CD8-positive, alpha-beta memory T cell (primary cell): ENCODE data around the gene PSME4. TPM values are rescaled to one million over a fixed set of nuclear protein-coding genes. Genes with fewer than 3 reads are reported as not detected.

ENCODE experiments used
- CTCF ChIA-PET: fragments of 350-600 bp; sonication (Branson Sonifier 250); formaldehyde crosslinking; loops from one replicate; lab custom pipeline; 2021; ENCODE audit warnings: antibody characterized with exemption; lab: Charles Lee
- POLR2A ChIA-PET: fragments of 350-600 bp; sonication (Branson Sonifier 250); formaldehyde crosslinking; loops from one replicate; lab custom pipeline; 2021; ENCODE audit warnings: antibody characterized with exemption; lab: Charles Lee
- DNase-seq, 5 donors: peaks; one replicate each; pipeline versions ENCODE4 v3.0.0 to v3.0.0-alpha.2; 2020 to 2022; ENCODE audit warnings: mixed read lengths in 1 of 5
- H3K27ac ChIP-seq: one replicate; pipeline ENCODE4 v1.7.0; 2013; ENCODE audit warnings: low read depth, mild to moderate bottlenecking, low read length, moderate library complexity
- H3K27me3 ChIP-seq: 2 replicates; pipeline ENCODE4 v1.7.0; 2013; ENCODE audit warnings: low read length, mild to moderate bottlenecking; ENCODE audit not compliant: insufficient read depth, poor library complexity, severe bottlenecking
- H3K36me3 ChIP-seq: 2 replicates; pipeline ENCODE4 v1.7.0; 2013; ENCODE audit warnings: mild to moderate bottlenecking, low read length, moderate library complexity; ENCODE audit not compliant: insufficient read depth
- H3K4me1 ChIP-seq: 2 replicates; pipeline ENCODE4 v1.7.0; 2013; ENCODE audit warnings: mild to moderate bottlenecking, low read length, moderate library complexity; ENCODE audit not compliant: insufficient read depth
- H3K4me3 ChIP-seq: 2 replicates; pipeline ENCODE4 v1.7.0; 2013; ENCODE audit warnings: mild to moderate bottlenecking, low read length
- H3K9me3 ChIP-seq: 2 replicates; pipeline ENCODE4 v1.7.0; 2013; ENCODE audit warnings: mild to moderate bottlenecking, low read length
- H3K27ac Mint-ChIP-seq, 8 donors: one replicate each; pipeline ENCODE4 v1.8.0; 2020 to 2021; ENCODE audit warnings: mixed read lengths in 8 of 8, mild to moderate bottlenecking in 6 of 8, inconsistent platforms in 3 of 8, moderate library complexity in 3 of 8
- H3K27me3 Mint-ChIP-seq, 2 donors: one replicate each; pipeline ENCODE4 v1.8.0; 2020 to 2021; ENCODE audit warnings: mixed read lengths in 2 of 2, mild to moderate bottlenecking in 1 of 2, moderate library complexity in 1 of 2
- H3K36me3 Mint-ChIP-seq, 3 donors: one replicate each; pipeline ENCODE4 v1.8.0; 2020 to 2021; ENCODE audit warnings: mixed read lengths in 3 of 3, inconsistent platforms in 1 of 3, mild to moderate bottlenecking in 1 of 3
- H3K4me1 Mint-ChIP-seq, 3 donors: one replicate each; pipeline ENCODE4 v1.8.0; 2020 to 2021; ENCODE audit warnings: mixed read lengths in 3 of 3, inconsistent platforms in 1 of 3, mild to moderate bottlenecking in 1 of 3
- H3K4me3 Mint-ChIP-seq, 7 donors: one replicate each; pipeline ENCODE4 v1.8.0; 2020 to 2021; ENCODE audit warnings: mixed read lengths in 7 of 7, mild to moderate bottlenecking in 6 of 7, moderate library complexity in 4 of 7, inconsistent platforms in 2 of 7
- H3K9me3 Mint-ChIP-seq, 5 donors: one replicate each; pipeline ENCODE4 v1.8.0; 2020 to 2022; ENCODE audit warnings: mixed read lengths in 5 of 5, mild to moderate bottlenecking in 3 of 5, moderate library complexity in 2 of 5, inconsistent platforms in 1 of 5
- polyA plus RNA-seq: library from polyadenylated mRNA; unstranded; fragments of 300-500 nt; fragmentation: Illumina TruSeq; gene quantifications from one replicate; pipeline ENCODE4 v1.2.3, GENCODE V29; 2021
- total RNA-seq, 2 experiments: library from RNA; stranded (reverse); gene quantifications; one replicate each; pipeline ENCODE4 v1.2.3, GENCODE V29; 2021

The PSME4 gene
- total and polyA plus RNA-seq, 3 experiments from 2014 or later = 6.2 to 49.9 (median 48.0) TPM

- Mint-ChIP-seq H3K4me1 (peaks cover 0 to 2% (median 0%) of the 10 kb centered on the region in 3 donors), H3K9me3 (no peaks in the 10 kb centered on the region), H3K27me3 (no peaks in the 10 kb centered on the region), H3K27ac (peak overlapping the region in 2 of 8 donors; percentile 76 to 81), H3K4me3 (no peak overlapping the region), H3K36me3 (peaks cover 19 to 86% (median 32%) of the 10 kb centered on the region in 3 donors)
- Histone ChIP-seq H3K27me3 (no peaks in the 10 kb centered on the region), H3K4me1 (no peaks in the 10 kb centered on the region), H3K27ac (no peak overlapping the region), H3K9me3 (no peaks in the 10 kb centered on the region), H3K36me3 (peaks cover 52% of the 10 kb centered on the region), H3K4me3 (no peak overlapping the region)
- no peak for DNase-seq
- ChIA-PET POLR2A (interaction anchor here (0.9 kb wide), 1 partner anchor 9 kb away, joined by 5 read pairs; no protein-coding TSS in a partner anchor), CTCF (interaction anchor here (0.6 kb wide), 1 partner anchor 222 kb away, joined by 3 read pairs; no protein-coding TSS in a partner anchor)
These were observed 73.9 kb downstream of the PSME4 start for GRCh38 chr2:53896864-53897263.

DNA sequence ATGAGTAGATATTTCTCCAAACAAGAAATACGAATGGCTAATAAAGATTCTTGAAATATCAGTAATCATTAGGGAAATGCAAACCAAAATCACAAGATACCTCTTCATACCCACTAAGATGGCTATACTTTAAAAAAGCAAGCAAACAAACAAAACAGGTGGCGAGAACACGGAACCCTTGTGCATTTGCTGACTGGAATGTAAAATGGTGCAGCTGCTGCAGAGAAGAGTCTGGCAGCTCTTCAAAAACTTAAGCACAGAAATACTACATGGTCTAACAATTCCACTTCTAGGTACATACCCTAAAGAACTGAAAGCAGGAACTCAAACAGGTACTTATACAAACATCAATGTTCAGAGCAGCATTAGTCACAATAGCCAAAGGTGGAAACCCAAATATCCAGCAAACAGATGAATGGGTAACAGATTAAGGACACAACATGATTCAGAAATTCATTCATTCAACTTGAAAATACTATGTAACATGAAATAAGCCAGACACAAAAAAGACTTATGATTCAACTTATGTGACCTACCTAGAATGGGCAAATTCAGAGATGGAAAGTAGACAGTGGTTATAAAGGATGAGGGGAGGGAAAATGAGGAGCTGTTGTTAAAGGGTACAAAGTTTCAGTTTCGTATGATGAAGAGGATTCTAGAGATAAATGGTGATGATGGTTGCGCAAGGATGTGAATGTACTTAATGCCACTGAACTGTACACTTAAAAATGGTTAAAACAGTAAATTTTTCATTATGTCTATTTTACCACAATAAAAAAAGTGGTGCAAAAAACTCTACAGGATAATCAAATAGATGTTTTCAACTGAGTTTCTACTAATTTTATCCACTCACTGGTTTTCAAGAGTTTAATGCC, 84.2 kb downstream of the PSME4 start:
- no peak for DNase-seq
- H3K36me3 ChIP-seq = peaks cover 54% of the 10 kb centered on the region
- no peaks in the 10 kb centered on the region for H3K9me3 Mint-ChIP-seq
- H3K4me3 ChIP-seq = no peak overlapping the region
- H3K27ac ChIP-seq = no peak overlapping the region
- H3K27ac Mint-ChIP-seq = no peak overlapping the region
- peaks cover 2 to 89% (median 34%) of the 10 kb centered on the region in 3 donors for H3K36me3 Mint-ChIP-seq
- H3K27me3 ChIP-seq = no peaks in the 10 kb centered on the region
- no peaks in the 10 kb centered on the region for H3K9me3 ChIP-seq
- no peaks in the 10 kb centered on the region for H3K4me1 ChIP-seq
- no peak overlapping the region for H3K4me3 Mint-ChIP-seq
- ChIA-PET CTCF (no interaction called here), POLR2A (no interaction called here)
- H3K4me1 Mint-ChIP-seq = no peaks in the 10 kb centered on the region
- H3K27me3 Mint-ChIP-seq = no peaks in the 10 kb centered on the region

DNA sequence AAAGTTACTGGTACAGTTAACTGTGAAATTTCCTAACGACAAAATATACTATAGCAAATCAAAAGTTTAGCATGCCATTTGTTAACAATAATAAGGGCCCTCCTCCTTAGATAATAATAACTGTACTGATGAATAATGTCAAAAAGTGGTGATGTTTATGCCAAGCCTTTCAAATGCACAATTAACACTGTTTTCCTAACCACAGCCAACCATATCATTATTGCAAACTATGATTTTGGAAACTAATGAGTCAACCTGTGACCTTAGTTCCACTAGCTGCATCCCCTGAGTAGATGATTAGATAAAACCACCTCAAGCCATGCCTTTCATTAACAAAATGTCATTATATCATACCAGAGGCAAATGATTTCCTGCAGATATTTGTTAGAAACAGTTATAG, 85.9 kb downstream of the PSME4 start:
- CTCF ChIA-PET = no interaction called here
- Histone ChIP-seq H3K4me3 (no peak overlapping the region), H3K36me3 (peaks cover 46% of the 10 kb centered on the region), H3K27me3 (no peaks in the 10 kb centered on the region), H3K9me3 (no peaks in the 10 kb centered on the region), H3K27ac (no peak overlapping the region), H3K4me1 (no peaks in the 10 kb centered on the region)
- POLR2A ChIA-PET = no interaction called here
- H3K27me3 Mint-ChIP-seq = no peaks in the 10 kb centered on the region
- no peaks in the 10 kb centered on the region for H3K4me1 Mint-ChIP-seq
- H3K27ac Mint-ChIP-seq = no peak overlapping the region
- H3K36me3 Mint-ChIP-seq = peaks cover 0 to 85% (median 27%) of the 10 kb centered on the region in 3 donors
- no peaks in the 10 kb centered on the region for H3K9me3 Mint-ChIP-seq
- no peak for DNase-seq
- H3K4me3 Mint-ChIP-seq = no peak overlapping the region

DNA sequence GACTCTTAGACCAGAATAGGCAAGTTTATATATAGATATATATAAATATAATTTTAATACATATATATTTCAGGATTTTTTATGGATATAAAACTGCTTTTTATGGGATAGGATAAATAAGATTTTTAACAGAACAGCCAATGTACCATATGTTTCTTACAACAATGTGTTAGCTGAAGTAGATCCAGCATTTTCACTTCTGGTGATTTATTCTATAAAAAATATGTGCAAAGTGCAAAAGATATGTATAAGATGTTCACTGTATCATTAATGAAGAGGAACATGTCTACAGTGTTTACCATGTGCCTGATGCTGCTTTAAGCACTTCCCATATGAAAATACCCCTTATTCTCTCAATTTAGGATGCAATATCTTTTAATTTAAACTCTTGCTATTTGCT, 88.8 kb downstream of the PSME4 start:
- no peaks in the 10 kb centered on the region for H3K4me1 Mint-ChIP-seq
- H3K4me3 Mint-ChIP-seq = no peak overlapping the region
- no peaks in the 10 kb centered on the region for H3K4me1 ChIP-seq
- ChIA-PET POLR2A (no interaction called here), CTCF (no interaction called here)
- H3K36me3 ChIP-seq = peaks cover 35% of the 10 kb centered on the region
- no peaks in the 10 kb centered on the region for H3K9me3 Mint-ChIP-seq
- DNase-seq = no peak
- H3K9me3 ChIP-seq = no peaks in the 10 kb centered on the region
- H3K27me3 ChIP-seq = no peaks in the 10 kb centered on the region
- H3K27me3 Mint-ChIP-seq = no peaks in the 10 kb centered on the region
- H3K4me3 ChIP-seq = no peak overlapping the region
- peaks cover 11 to 84% (median 28%) of the 10 kb centered on the region in 3 donors for H3K36me3 Mint-ChIP-seq
- peak overlapping the region in 1 of 8 donors; percentile 15 for H3K27ac Mint-ChIP-seq
- H3K27ac ChIP-seq = no peak overlapping the region

- Mint-ChIP-seq H3K4me1 (no peaks in the 10 kb centered on the region), H3K36me3 (peaks cover 11 to 78% (median 23%) of the 10 kb centered on the region in 3 donors)
- CTCF ChIA-PET = interaction anchor here (0.6 kb wide), 1 partner anchor 1493 kb away, joined by 3 read pairs; no protein-coding TSS in a partner anchor
These were observed 89.4 kb downstream of the PSME4 start for GRCh38 chr2:53881360-53881759.

GRCh38 chr2:53880756-53881155, 90.0 kb downstream of the PSME4 start:
- Mint-ChIP-seq H3K27ac (peak overlapping the region in 1 of 8 donors; percentile 18), H3K9me3 (no peaks in the 10 kb centered on the region), H3K4me1 (no peaks in the 10 kb centered on the region), H3K27me3 (no peaks in the 10 kb centered on the region), H3K4me3 (no peak overlapping the region), H3K36me3 (peaks cover 11 to 77% (median 22%) of the 10 kb centered on the region in 3 donors)
- Histone ChIP-seq H3K4me3 (no peak overlapping the region), H3K27me3 (no peaks in the 10 kb centered on the region), H3K9me3 (no peaks in the 10 kb centered on the region), H3K36me3 (peaks cover 26% of the 10 kb centered on the region), H3K4me1 (no peaks in the 10 kb centered on the region), H3K27ac (no peak overlapping the region)
- POLR2A ChIA-PET = no interaction called here
- CTCF ChIA-PET = no interaction called here
- no peak for DNase-seq

More at GRCh38 chr2:53881360-53881759, 89.4 kb downstream of the PSME4 start:
- Histone ChIP-seq H3K4me3 (no peak overlapping the region), H3K4me1 (no peaks in the 10 kb centered on the region), H3K27ac (no peak overlapping the region), H3K27me3 (no peaks in the 10 kb centered on the region), H3K9me3 (no peaks in the 10 kb centered on the region), H3K36me3 (peaks cover 29% of the 10 kb centered on the region)
- Mint-ChIP-seq H3K9me3 (no peaks in the 10 kb centered on the region), H3K4me3 (no peak overlapping the region), H3K27ac (peak overlapping the region in 2 of 8 donors; percentile 15 to 60), H3K27me3 (no peaks in the 10 kb centered on the region)
- DNase-seq = no peak
- POLR2A ChIA-PET = no interaction called here

GRCh38 chr2:53877556-53877955, 93.2 kb downstream of the PSME4 start:
- H3K4me1 ChIP-seq = no peaks in the 10 kb centered on the region

DNA sequence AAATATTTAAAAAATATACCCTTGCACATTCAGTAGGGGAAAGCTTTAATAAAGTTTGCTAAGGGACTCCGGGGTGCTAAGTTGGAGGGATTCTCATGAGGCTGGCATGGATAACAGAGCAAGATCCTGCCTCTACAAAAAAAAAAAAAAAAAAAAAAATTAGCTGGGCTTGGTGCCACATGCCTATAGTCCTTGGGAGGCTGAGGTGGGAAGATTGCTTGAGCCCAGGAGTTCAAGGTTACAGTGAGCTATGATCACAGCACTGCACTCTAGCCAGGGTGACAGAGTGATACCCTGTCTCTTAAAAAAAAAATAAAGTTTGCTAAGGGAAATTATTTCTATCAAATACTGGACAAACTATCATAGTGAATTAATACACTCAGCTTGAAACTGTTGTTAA, 93.7 kb downstream of the PSME4 start:
- peaks cover 11 to 73% (median 21%) of the 10 kb centered on the region in 3 donors for H3K36me3 Mint-ChIP-seq
- no peaks in the 10 kb centered on the region for H3K9me3 Mint-ChIP-seq
- CTCF ChIA-PET = interaction anchor here (0.6 to 0.8 kb wide), 2 partner anchors 69 to 239 kb away, joined by 3 read pairs; no protein-coding TSS in a partner anchor

More at GRCh38 chr2:53877556-53877955, 93.2 kb downstream of the PSME4 start:
- Mint-ChIP-seq H3K27me3 (no peaks in the 10 kb centered on the region), H3K4me3 (no peak overlapping the region), H3K4me1 (no peaks in the 10 kb centered on the region), H3K9me3 (no peaks in the 10 kb centered on the region), H3K27ac (no peak overlapping the region), H3K36me3 (peaks cover 11 to 76% (median 23%) of the 10 kb centered on the region in 3 donors)
- ChIA-PET POLR2A (no interaction called here), CTCF (interaction anchor here (0.6 to 0.8 kb wide), 2 partner anchors 69 to 238 kb away, joined by 3 read pairs; no protein-coding TSS in a partner anchor)
- no peaks in the 10 kb centered on the region for H3K27me3 ChIP-seq
- H3K4me3 ChIP-seq = no peak overlapping the region
- DNase-seq = no peak
- no peaks in the 10 kb centered on the region for H3K9me3 ChIP-seq
- H3K36me3 ChIP-seq = peaks cover 32% of the 10 kb centered on the region
- H3K27ac ChIP-seq = no peak overlapping the region

More for the DNA sequence above, 93.7 kb downstream of the PSME4 start:
- POLR2A ChIA-PET = interaction anchor here (0.6 kb wide), 1 partner anchor 257 kb away, joined by 9 read pairs; no protein-coding TSS in a partner anchor
- no peak for DNase-seq
- Histone ChIP-seq H3K9me3 (no peaks in the 10 kb centered on the region), H3K27me3 (no peaks in the 10 kb centered on the region), H3K4me3 (no peak overlapping the region), H3K36me3 (peaks cover 32% of the 10 kb centered on the region), H3K4me1 (no peaks in the 10 kb centered on the region), H3K27ac (no peak overlapping the region)
- Mint-ChIP-seq H3K27me3 (no peaks in the 10 kb centered on the region), H3K4me3 (no peak overlapping the region), H3K27ac (no peak overlapping the region), H3K4me1 (no peaks in the 10 kb centered on the region)
